Ishikawa (cell line): ENCODE results near the gene CABP7.

Experiments
- CEBPB ChIP-seq: IDR thresholded peaks from 2 replicates; pipeline ENCODE4 v1.6.1; 2012
- CREB1 ChIP-seq: IDR thresholded peaks from 2 replicates; pipeline ENCODE4 v1.6.1; 2012; ENCODE audit warnings: low read depth
- EGR1 ChIP-seq: IDR thresholded peaks from 2 replicates; pipeline ENCODE4 v1.6.1; 2012
- EP300 ChIP-seq: IDR thresholded peaks from 2 replicates; pipeline ENCODE4 v1.6.1; 2012; ENCODE audit warnings: borderline replicate concordance
- MAX ChIP-seq: IDR thresholded peaks from 2 replicates; pipeline ENCODE4 v1.6.1; 2012
- NFIC ChIP-seq: IDR thresholded peaks from 2 replicates; pipeline ENCODE4 v1.6.1; 2012
- RAD21 ChIP-seq: IDR thresholded peaks from 2 replicates; pipeline ENCODE4 v1.6.1; 2012; ENCODE audit warnings: low read depth
- REST ChIP-seq: IDR thresholded peaks from 2 replicates; pipeline ENCODE4 v1.6.1; 2012; ENCODE audit warnings: low read depth, mild to moderate bottlenecking
- TAF1 ChIP-seq: IDR thresholded peaks from 2 replicates; pipeline ENCODE4 v1.6.1; 2012; ENCODE audit warnings: low read depth, mild to moderate bottlenecking
- TCF12 ChIP-seq: IDR thresholded peaks from 2 replicates; pipeline ENCODE4 v1.6.1; 2012; ENCODE audit warnings: low read depth
- TEAD4 ChIP-seq: IDR thresholded peaks from 2 replicates; pipeline ENCODE4 v1.6.1; 2012
- USF1 ChIP-seq: IDR thresholded peaks from 2 replicates; pipeline ENCODE4 v1.6.1; 2012
- YY1 ChIP-seq: IDR thresholded peaks from 2 replicates; pipeline ENCODE4 v1.6.1; 2012; ENCODE audit warnings: low read depth

GRCh38 chr22:29748248-29748893 lies 28.6 kb downstream of the CABP7 start:
- TF ChIP-seq YY1 (no peak), CEBPB (no peak), RAD21 (no peak), EP300 (no peak), CREB1 (no peak), REST (no peak), EGR1 (no peak), NFIC (no peak), MAX (no peak), TAF1 (no peak), TCF12 (no peak), TEAD4 (no peak), USF1 (no peak)
